PFSK-1 (cell line): Measurements from ENCODE around the gene SLC30A1.

Experiments
- SIN3A ChIP-seq: IDR thresholded peaks from 2 replicates; pipeline ENCODE4 v1.6.1; 2012; ENCODE audit warnings: mild to moderate bottlenecking, low read length, moderate library complexity, borderline replicate concordance; ENCODE audit not compliant: insufficient read depth
- TAF1 ChIP-seq: IDR thresholded peaks from 2 replicates; pipeline ENCODE4 v1.6.1; 2012; ENCODE audit warnings: low read length, control low read depth, borderline replicate concordance; ENCODE audit not compliant: insufficient read depth

- no peak for TF ChIP-seq SIN3A
- TF ChIP-seq TAF1: no peak
Observed at GRCh38 chr1:211628417-211628816, 49.5 kb upstream of the SLC30A1 start.
